Naive thymus-derived CD4-positive, alpha-beta T cell (primary cell): Measurements from ENCODE around the gene M1AP. TPM values are rescaled to one million over a fixed set of nuclear protein-coding genes. Genes with fewer than 3 reads are reported as not detected.
"Not testable (repeated sequence)": the region's sequence is repeated elsewhere in the genome, so short reads cannot be mapped to it uniquely, and the experiment has no call there.

ENCODE experiments used
- ATAC-seq: fragments of 150-1000 bp; cut with Tn5 transposase; 2 replicates; pipeline ENCODE4 v1.10.0; 2021; ENCODE audit warnings: mild to moderate bottlenecking, moderate library complexity
- CTCF ChIA-PET: fragments of 350-600 bp; sonication (Branson Sonifier 250); formaldehyde crosslinking; loops from one replicate; lab custom pipeline; 2021; ENCODE audit warnings: antibody characterized with exemption; lab: Charles Lee
- POLR2A ChIA-PET: fragments of 350-600 bp; sonication (Branson Sonifier 250); formaldehyde crosslinking; loops from one replicate; lab custom pipeline; 2021; ENCODE audit warnings: antibody characterized with exemption, inconsistent platforms; lab: Charles Lee
- DNase-seq, 9 donors: peaks; one replicate each; pipeline versions ENCODE4 v3.0.0 to v3.0.0-alpha.2; 2020 to 2022; ENCODE audit warnings: mixed read lengths in 1 of 9
- H3K27ac ChIP-seq: one replicate; pipeline ENCODE4 v1.7.0; 2013; ENCODE audit warnings: mild to moderate bottlenecking, low read depth, low read length, moderate library complexity
- H3K27me3 ChIP-seq, 2 donors: one replicate each; pipeline ENCODE4 v1.7.0; 2013; ENCODE audit warnings: low read length in 2 of 2, mild to moderate bottlenecking in 2 of 2, moderate library complexity in 2 of 2; ENCODE audit not compliant: control insufficient read depth in 2 of 2, insufficient read depth in 2 of 2
- H3K36me3 ChIP-seq, 3 experiments: 1 replicate in 2 of 3; 2 replicates in 1 of 3; pipeline ENCODE4 v1.7.0; 2013; ENCODE audit warnings: low read length in 3 of 3, mild to moderate bottlenecking in 3 of 3, moderate library complexity in 1 of 3; ENCODE audit not compliant: insufficient read depth in 3 of 3, control insufficient read depth in 2 of 3
- H3K4me1 ChIP-seq, 2 donors: one replicate each; pipeline ENCODE4 v1.7.0; 2013; ENCODE audit warnings: low read length in 2 of 2, mild to moderate bottlenecking in 2 of 2, moderate library complexity in 1 of 2; ENCODE audit not compliant: control insufficient read depth in 2 of 2, insufficient read depth in 2 of 2
- H3K4me3 ChIP-seq: 2 replicates; pipeline ENCODE4 v1.7.0; 2013; ENCODE audit warnings: mild to moderate bottlenecking, low read length
- H3K9me3 ChIP-seq, 3 experiments: 1 replicate in 2 of 3; 2 replicates in 1 of 3; pipeline ENCODE4 v1.7.0; 2013; ENCODE audit warnings: low read length in 3 of 3; ENCODE audit not compliant: control insufficient read depth in 2 of 3
- H3K27ac Mint-ChIP-seq, 9 donors: one replicate each; pipeline ENCODE4 v1.8.0; 2020 to 2022; ENCODE audit warnings: mixed read lengths in 9 of 9, mild to moderate bottlenecking in 8 of 9, moderate library complexity in 5 of 9, inconsistent platforms in 2 of 9
- H3K27me3 Mint-ChIP-seq, 5 donors: one replicate each; pipeline ENCODE4 v1.8.0; 2021 to 2022; ENCODE audit warnings: mixed read lengths in 5 of 5, mild to moderate bottlenecking in 1 of 5
- H3K36me3 Mint-ChIP-seq, 5 donors: one replicate each; pipeline ENCODE4 v1.8.0; 2020 to 2022; ENCODE audit warnings: mixed read lengths in 5 of 5, mild to moderate bottlenecking in 3 of 5, inconsistent platforms in 1 of 5
- H3K4me1 Mint-ChIP-seq, 7 donors: one replicate each; pipeline ENCODE4 v1.8.0; 2020 to 2022; ENCODE audit warnings: mixed read lengths in 7 of 7, mild to moderate bottlenecking in 3 of 7, inconsistent platforms in 1 of 7
- H3K4me3 Mint-ChIP-seq, 10 donors: one replicate each; pipeline ENCODE4 v1.8.0; 2020 to 2022; ENCODE audit warnings: mild to moderate bottlenecking in 10 of 10, mixed read lengths in 10 of 10, moderate library complexity in 6 of 10, inconsistent platforms in 2 of 10
- H3K9me3 Mint-ChIP-seq, 11 donors: one replicate each; pipeline ENCODE4 v1.8.0; 2020 to 2022; ENCODE audit warnings: mixed read lengths in 11 of 11, mild to moderate bottlenecking in 4 of 11, inconsistent platforms in 1 of 11, moderate library complexity in 1 of 11
- intact Hi-C, 2 donors: fragments of 100-400 bp; cut with micrococcal nuclease; formaldehyde crosslinking; loops; one replicate each; pipeline ENCODE4 v1.15.1; 2023
- polyA plus RNA-seq, 2 donors: library from polyadenylated mRNA; unstranded; fragments of 300-500 nt; fragmentation: Illumina TruSeq; gene quantifications; one replicate each; pipeline ENCODE4 v1.2.3, GENCODE V29; 2021
- total RNA-seq, 6 experiments: library from RNA in 5 of 6; stranded (reverse) in 5 of 6; gene quantifications; 1 replicate in 5 of 6; 2 replicates in 1 of 6; pipeline ENCODE4 v1.2.3 and lab custom pipeline; 2021 to 2026

Gene M1AP
- total and polyA plus RNA-seq, 7 experiments from 2014 or later: 0.39 TPM; not detected in 6

- POLR2A ChIA-PET: no interaction called here
- Histone ChIP-seq H3K4me1 (no peaks in the 10 kb centered on the region), H3K36me3 (no peaks in the 10 kb centered on the region), H3K27me3 (no peaks in the 10 kb centered on the region), H3K4me3 (no peak overlapping the region), H3K9me3 (no peaks in the 10 kb centered on the region), H3K27ac (no peak overlapping the region)
- peak overlapping the region in 3 of 9 donors; percentile 32 to 74 (median 54) for H3K27ac Mint-ChIP-seq
- intact Hi-C loops: no loop called here
- no peaks in the 10 kb centered on the region for H3K9me3 Mint-ChIP-seq
- ATAC-seq: no peak
- no peak overlapping the region for H3K4me3 Mint-ChIP-seq
- H3K36me3 Mint-ChIP-seq: peaks cover 0 to 2% (median 0%) of the 10 kb centered on the region in 5 donors
- H3K27me3 Mint-ChIP-seq: peaks cover 0 to 19% (median 13%) of the 10 kb centered on the region in 5 donors
- DNase-seq: no peak
- CTCF ChIA-PET: no interaction called here
- H3K4me1 Mint-ChIP-seq: peaks cover 0 to 48% (median 0%) of the 10 kb centered on the region in 7 donors
Measured at GRCh38 chr2:74562126-74562775, 85.9 kb downstream of the M1AP start.

- H3K27ac ChIP-seq, H3K36me3 Mint-ChIP-seq, intact Hi-C loops, H3K4me3 Mint-ChIP-seq, H3K4me1 ChIP-seq, H3K9me3 Mint-ChIP-seq, H3K36me3 ChIP-seq, H3K9me3 ChIP-seq, POLR2A ChIA-PET, DNase-seq, H3K27me3 ChIP-seq, H3K4me3 ChIP-seq, H3K27ac Mint-ChIP-seq, ATAC-seq, CTCF ChIA-PET: not testable (repeated sequence)
- H3K27me3 Mint-ChIP-seq: peaks cover 0 to 19% (median 13%) of the 10 kb centered on the region in 5 donors
- peaks cover 0 to 50% (median 4%) of the 10 kb centered on the region in 7 donors for H3K4me1 Mint-ChIP-seq
Measured at GRCh38 chr2:74561022-74561421, 87.1 kb downstream of the M1AP start.

DNA sequence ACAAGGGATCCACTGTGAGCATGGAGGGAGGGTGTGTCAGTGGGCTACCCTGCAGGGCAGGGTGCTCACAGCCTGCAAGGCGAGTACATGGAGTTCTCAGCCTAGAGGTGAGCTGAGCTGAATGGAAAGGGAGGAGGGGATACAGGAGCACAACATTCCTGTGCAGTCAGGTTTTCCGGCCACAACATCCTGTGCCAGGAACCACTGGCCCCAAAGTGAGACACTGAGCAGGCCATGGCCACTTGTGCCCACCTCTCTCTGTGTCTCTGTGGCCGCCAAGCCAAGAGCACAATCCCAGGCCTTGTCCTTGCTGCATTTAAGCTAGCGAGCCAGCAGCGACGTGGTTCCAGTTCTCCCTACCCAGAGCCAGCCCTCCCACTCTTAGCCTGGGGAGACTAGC is 87.5 kb downstream of the M1AP start:
- H3K27me3 ChIP-seq: no peaks in the 10 kb centered on the region
- no peak for ATAC-seq
- H3K4me3 Mint-ChIP-seq: no peak overlapping the region
- ChIA-PET CTCF (interaction anchor here (0.6 to 1.0 kb wide), 2 partner anchors 26 to 157 kb away, joined by 3 read pairs; no protein-coding TSS in a partner anchor), POLR2A (no interaction called here)
- H3K27me3 Mint-ChIP-seq: peaks cover 0 to 19% (median 13%) of the 10 kb centered on the region in 5 donors
- no peaks in the 10 kb centered on the region for H3K36me3 ChIP-seq
- no peaks in the 10 kb centered on the region for H3K9me3 Mint-ChIP-seq
- H3K4me3 ChIP-seq: no peak overlapping the region
- H3K4me1 Mint-ChIP-seq: peaks cover 0 to 47% (median 7%) of the 10 kb centered on the region in 7 donors
- no peak overlapping the region for H3K27ac ChIP-seq
- intact Hi-C loops: no loop called here
- no peaks in the 10 kb centered on the region for H3K9me3 ChIP-seq
- no peak for DNase-seq
- H3K27ac Mint-ChIP-seq: peak overlapping the region in 1 of 9 donors; percentile 31
- H3K36me3 Mint-ChIP-seq: peaks cover 0 to 4% (median 0%) of the 10 kb centered on the region in 5 donors
- peaks cover under 1 to 4% of the 10 kb centered on the region in 2 donors for H3K4me1 ChIP-seq

- peaks cover 0 to 19% (median 13%) of the 10 kb centered on the region in 5 donors for H3K27me3 Mint-ChIP-seq
- Histone ChIP-seq H3K4me1 (peaks cover 4 to 8% of the 10 kb centered on the region in 2 donors), H3K27me3 (no peaks in the 10 kb centered on the region), H3K27ac (no peak overlapping the region), H3K9me3 (no peaks in the 10 kb centered on the region), H3K36me3 (no peaks in the 10 kb centered on the region), H3K4me3 (no peak overlapping the region)
- no peak overlapping the region for H3K4me3 Mint-ChIP-seq
- CTCF ChIA-PET: interaction anchor here (0.6 to 1.0 kb wide), 3 partner anchors 27 to 156 kb away, joined by 3 read pairs; no protein-coding TSS in a partner anchor
- POLR2A ChIA-PET: interaction anchor here (1.1 kb wide), 1 partner anchor 21 kb away, joined by 3 read pairs; no protein-coding TSS in a partner anchor
- no peak for DNase-seq
- H3K9me3 Mint-ChIP-seq: no peaks in the 10 kb centered on the region
- intact Hi-C loops: loop anchor here in 1 of 2 donors (1.0 to 10.0 kb wide), 2 partner anchors 26 to 1175 kb away; partner anchors contain the start of gene ALMS1
- H3K27ac Mint-ChIP-seq: no peak overlapping the region
- H3K36me3 Mint-ChIP-seq: peaks cover 0 to 4% (median 0%) of the 10 kb centered on the region in 5 donors
- peaks cover 0 to 47% (median 12%) of the 10 kb centered on the region in 7 donors for H3K4me1 Mint-ChIP-seq
- ATAC-seq: no peak
Measured at GRCh38 chr2:74559912-74560311, 88.2 kb downstream of the M1AP start.

DNA sequence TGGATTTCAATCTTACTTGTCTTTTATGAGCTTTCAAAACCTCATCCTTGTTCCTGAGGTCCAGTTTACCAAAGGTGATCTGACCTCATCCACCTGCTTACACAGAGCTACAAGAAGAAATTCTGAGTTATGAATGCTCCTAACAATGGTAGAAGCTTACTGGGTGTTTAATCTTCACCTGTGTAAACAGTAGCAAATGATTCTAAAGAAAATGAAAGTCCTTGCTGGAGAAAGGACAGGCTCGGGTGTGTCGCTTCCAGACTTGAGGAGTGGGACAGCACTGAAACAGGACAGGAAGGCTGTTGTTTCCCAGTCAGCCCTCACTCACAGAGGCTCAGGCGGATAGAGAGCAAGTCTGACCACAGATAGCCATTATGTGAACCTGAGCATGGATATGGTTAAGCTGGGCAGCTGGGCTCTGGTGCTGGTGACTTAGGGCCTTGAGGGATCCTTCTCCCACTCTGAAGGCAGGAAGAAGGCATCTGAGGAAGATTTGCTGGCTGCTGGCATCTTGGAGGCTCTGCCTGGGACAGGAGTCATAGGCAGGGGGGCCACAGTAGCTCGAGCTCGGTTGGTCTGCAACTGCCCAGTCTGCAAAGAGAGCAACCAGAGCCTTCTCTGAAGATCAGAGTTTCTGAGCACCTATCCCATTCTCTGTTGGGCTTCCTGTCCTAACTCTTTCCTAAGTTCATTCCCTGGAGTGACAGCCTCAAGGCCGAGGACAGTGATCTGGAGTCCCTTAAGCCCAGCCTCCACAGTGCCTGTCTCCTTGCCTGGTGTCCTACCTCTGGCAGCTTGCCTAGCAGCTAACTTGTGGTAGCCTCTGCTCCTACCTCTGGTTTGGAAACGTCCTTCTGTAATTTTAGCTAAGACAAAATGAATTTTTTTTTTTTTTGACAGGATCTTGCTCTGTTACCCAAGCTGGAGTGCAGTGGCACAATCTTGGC is 89.6 kb downstream of the M1AP start:
- Mint-ChIP-seq H3K27ac (no peak overlapping the region), H3K27me3 (peaks cover 0 to 19% (median 13%) of the 10 kb centered on the region in 5 donors), H3K9me3 (no peaks in the 10 kb centered on the region), H3K36me3 (peaks cover 0 to 4% (median 0%) of the 10 kb centered on the region in 5 donors), H3K4me3 (no peak overlapping the region), H3K4me1 (peaks cover 0 to 43% (median 12%) of the 10 kb centered on the region in 7 donors)
- intact Hi-C loops: loop anchor here in 1 of 2 donors (1.0 to 10.0 kb wide), 2 partner anchors 28 to 1174 kb away; partner anchors contain the start of gene ALMS1
- Histone ChIP-seq H3K27ac (no peak overlapping the region), H3K27me3 (no peaks in the 10 kb centered on the region), H3K4me1 (peaks cover 7 to 10% of the 10 kb centered on the region in 2 donors), H3K4me3 (no peak overlapping the region), H3K9me3 (no peaks in the 10 kb centered on the region), H3K36me3 (peaks cover 0 to 3% (median 0%) of the 10 kb centered on the region in 3 experiments)
- DNase-seq (no peak), ATAC-seq (no peak)
- POLR2A ChIA-PET: interaction anchor here (0.7 to 1.6 kb wide), 5 partner anchors 9 to 348 kb away, joined by 3 to 6 read pairs (median 4); partner anchors contain the start of genes AUP1 and HTRA2
- CTCF ChIA-PET: interaction anchor here (2.0 kb wide), 1 partner anchor 76 kb away, joined by 5 read pairs; the partner anchor contains the start of genes CCDC142 and TTC31
